DND-41 (cell line): ENCODE measurements around the gene GRAMD2A.

Source experiments
- CTCF ChIP-seq: IDR thresholded peaks from 2 replicates; pipeline ENCODE4 v1.5.1; 2012; ENCODE audit warnings: borderline replicate concordance, low read length, moderate library complexity, mild to moderate bottlenecking; ENCODE audit not compliant: poor library complexity, severe bottlenecking; ENCODE audit errors: extremely low read depth
- EZH2 ChIP-seq: IDR thresholded peaks from 3 replicates; pipeline ENCODE4 v1.6.1; 2012; ENCODE audit warnings: borderline replicate concordance, low read depth, mild to moderate bottlenecking, moderate library complexity, low read length, inconsistent platforms; ENCODE audit not compliant: severe bottlenecking

- TF ChIP-seq CTCF (no peak), EZH2 (no peak)
These were observed 36.2 kb upstream of the GRAMD2A start for GRCh38 chr15:72233769-72234168.
